H1 (cell line): ENCODE measurements around the gene ACSM3. TPM values are rescaled to one million over a fixed set of nuclear protein-coding genes. Genes with fewer than 3 reads are reported as not detected.

ENCODE experiments used
- CTCF ChIA-PET: fragments of 300-600 bp; sonication (Branson Sonifier 250); formaldehyde crosslinking; loops from one replicate; lab custom pipeline; 2021; ENCODE audit not compliant: partially characterized antibody; lab: Charles Lee
- POLR2A ChIA-PET: fragments of 300-600 bp; sonication (Branson Sonifier 250); formaldehyde crosslinking; loops from one replicate; lab custom pipeline; 2021; ENCODE audit warnings: inconsistent platforms; ENCODE audit not compliant: partially characterized antibody; lab: Charles Lee
- DNase-seq, 2 experiments: peaks; one replicate each; pipeline versions ENCODE4 v3.0.0 to v3.0.0-alpha.2; 2010 to 2022; ENCODE audit warnings: low spot score in 2 of 2, low read depth in 1 of 2, mixed read lengths in 1 of 2
- FAIRE-seq: peaks from 2 replicates; lab custom pipeline; 2011; peaks lifted over from hg19 to GRCh38; lab: Jason Lieb, UNC
- H2AFZ ChIP-seq: 2 replicates; pipeline ENCODE4 v1.8.1; 2012; ENCODE audit warnings: low read length, inconsistent platforms
- H2AK5ac ChIP-seq: 2 replicates; pipeline ENCODE4 v1.6.1; 2013; ENCODE audit warnings: low read depth, low read length
- H2BK120ac ChIP-seq: replicated peaks from 2 replicates; pipeline ENCODE3; 2013; ENCODE audit warnings: low read depth, low read length, inconsistent platforms
- H2BK12ac ChIP-seq: 2 replicates; pipeline ENCODE4 v1.6.1; 2013; ENCODE audit warnings: low read depth, low read length
- H2BK15ac ChIP-seq: 2 replicates; pipeline ENCODE4 v1.6.1; 2013; ENCODE audit warnings: low read length
- H2BK20ac ChIP-seq: 2 replicates; pipeline ENCODE4 v1.6.1; 2013; ENCODE audit warnings: low read length
- H2BK5ac ChIP-seq: 2 replicates; pipeline ENCODE4 v1.6.1; 2013; ENCODE audit warnings: low read depth, low read length
- H3K14ac ChIP-seq: 2 replicates; pipeline ENCODE4 v1.6.1; 2013; ENCODE audit warnings: inconsistent platforms; ENCODE audit not compliant: insufficient read length
- H3K18ac ChIP-seq: 2 replicates; pipeline ENCODE4 v1.6.1; 2013; ENCODE audit warnings: low read length; ENCODE audit errors: extremely low read depth
- H3K23ac ChIP-seq: 2 replicates; pipeline ENCODE4 v1.6.1; 2013; ENCODE audit warnings: inconsistent platforms; ENCODE audit not compliant: insufficient read length
- H3K23me2 ChIP-seq: 2 replicates; pipeline ENCODE4 v1.6.1; 2013; ENCODE audit warnings: low read depth, low read length
- H3K27ac ChIP-seq: 2 replicates; pipeline ENCODE4 v1.6.1; 2011; ENCODE audit warnings: low read depth, low read length, inconsistent platforms
- H3K27me3 ChIP-seq, 4 experiments: replicated peaks in 1 of 4; 1 replicate in 1 of 4; 2 replicates in 3 of 4; pipeline versions ENCODE4 v1.6.1 to v1.8.1; 2011 to 2013; ENCODE audit warnings: low read length in 3 of 4, mild to moderate bottlenecking in 3 of 4, inconsistent platforms in 2 of 4, mixed read lengths in 2 of 4, moderate library complexity in 1 of 4; ENCODE audit not compliant: control insufficient read depth in 3 of 4, insufficient read depth in 3 of 4; ENCODE audit errors: extremely low read depth in 1 of 4
- H3K36me3 ChIP-seq, 4 experiments: 2 replicates each; pipeline versions ENCODE4 v1.6.1 to v1.8.1; 2011 to 2013; ENCODE audit warnings: mild to moderate bottlenecking in 4 of 4, low read length in 3 of 4, moderate library complexity in 2 of 4, control low read depth in 1 of 4, inconsistent platforms in 1 of 4; ENCODE audit not compliant: insufficient read depth in 4 of 4, control insufficient read depth in 2 of 4
- H3K4ac ChIP-seq: replicated peaks from 2 replicates; pipeline ENCODE3; 2013; ENCODE audit warnings: low read length, low read depth, mixed read lengths, inconsistent platforms; ENCODE audit not compliant: insufficient read length
- H3K4me1 ChIP-seq, 4 experiments: replicated peaks in 1 of 4; 1 replicate in 1 of 4; 2 replicates in 3 of 4; pipeline versions ENCODE4 v1.6.1 to v1.8.1; 2011 to 2013; ENCODE audit warnings: low read length in 3 of 4, inconsistent platforms in 2 of 4, mixed read lengths in 1 of 4; ENCODE audit not compliant: insufficient read depth in 4 of 4, control insufficient read depth in 3 of 4
- H3K4me2 ChIP-seq, 2 experiments: 2 replicates each; pipeline versions ENCODE4 v1.6.1 to v1.8.1; 2011 to 2013; ENCODE audit warnings: low read depth in 2 of 2, low read length in 2 of 2, control low read depth in 1 of 2, inconsistent platforms in 1 of 2, mild to moderate bottlenecking in 1 of 2; ENCODE audit not compliant: insufficient read depth in 1 of 2
- H3K4me3 ChIP-seq, 4 experiments: fragments of 200-600, 300-600 bp in 1 of 4; sonication (generic), shearing (Covaris generic), sonication (Bioruptor Twin) in 1 of 4; 2 replicates each; pipeline versions ENCODE4 v1.5.1 to v1.8.1; 2011 to 2016; ENCODE audit warnings: low read length in 4 of 4, low read depth in 3 of 4, control low read depth in 2 of 4, inconsistent platforms in 2 of 4, mild to moderate bottlenecking in 2 of 4, mixed read lengths in 1 of 4, moderate library complexity in 1 of 4; ENCODE audit not compliant: insufficient read depth in 2 of 4; ENCODE audit errors: extremely low read depth in 1 of 4
- H3K56ac ChIP-seq: replicated peaks from 2 replicates; pipeline ENCODE3; 2013; ENCODE audit warnings: low read depth, mild to moderate bottlenecking, mixed read lengths, low read length, inconsistent platforms; ENCODE audit not compliant: insufficient read length
- H3K79me1 ChIP-seq: 2 replicates; pipeline ENCODE4 v1.6.1; 2013; ENCODE audit warnings: low read depth, low read length, control low read depth
- H3K79me2 ChIP-seq, 2 experiments: 2 replicates each; pipeline versions ENCODE4 v1.6.1 to v1.8.1; 2012 to 2013; ENCODE audit warnings: low read length in 2 of 2, mild to moderate bottlenecking in 2 of 2, inconsistent platforms in 1 of 2; ENCODE audit not compliant: insufficient read depth in 2 of 2, control insufficient read depth in 1 of 2
- H3K9ac ChIP-seq, 4 experiments: replicated peaks in 1 of 4; 1 replicate in 1 of 4; 2 replicates in 3 of 4; pipeline versions ENCODE4 v1.6.1 to v1.8.1; 2011 to 2013; ENCODE audit warnings: low read depth in 3 of 4, low read length in 3 of 4, control low read depth in 2 of 4, mild to moderate bottlenecking in 2 of 4, moderate library complexity in 2 of 4, inconsistent platforms in 1 of 4; ENCODE audit errors: extremely low read depth in 1 of 4
- H3K9me3 ChIP-seq, 2 experiments: 2 replicates each; pipeline versions ENCODE4 v1.6.1 to v1.8.1; 2012 to 2013; ENCODE audit warnings: mild to moderate bottlenecking in 2 of 2, moderate library complexity in 2 of 2, control low read depth in 1 of 2, inconsistent platforms in 1 of 2, low read depth in 1 of 2, low read length in 1 of 2, mixed read lengths in 1 of 2; ENCODE audit not compliant: insufficient read depth in 2 of 2
- H4K20me1 ChIP-seq, 2 experiments: replicated peaks in 1 of 2; 2 replicates each; pipeline versions ENCODE3 to v1.8.1; 2011 to 2013; ENCODE audit warnings: inconsistent platforms in 2 of 2, low read length in 2 of 2, mild to moderate bottlenecking in 1 of 2; ENCODE audit not compliant: insufficient read depth in 2 of 2, control insufficient read depth in 1 of 2
- H4K5ac ChIP-seq: 2 replicates; pipeline ENCODE4 v1.6.1; 2013; ENCODE audit warnings: low read length, low read depth, mixed read lengths, inconsistent platforms; ENCODE audit not compliant: insufficient read length
- H4K8ac ChIP-seq: 2 replicates; pipeline ENCODE4 v1.8.0; 2013; ENCODE audit warnings: mild to moderate bottlenecking, moderate library complexity, low read length, inconsistent platforms; ENCODE audit not compliant: insufficient read depth; ENCODE audit errors: extremely low read depth
- H4K91ac ChIP-seq: replicated peaks from 2 replicates; pipeline ENCODE3; 2013; ENCODE audit warnings: low read length, mixed read lengths, inconsistent platforms; ENCODE audit not compliant: insufficient read length
- ASH2L ChIP-seq: fragments of 200-600, 300-600 bp; sonication (generic); IDR thresholded peaks from one replicate; pipeline ENCODE4 v1.7.1; 2017; ENCODE audit warnings: low read length
- BACH1 ChIP-seq: IDR thresholded peaks from 2 replicates; pipeline ENCODE4 v1.6.1; 2012; ENCODE audit warnings: low read length, improper control_type of control experiment
- CBX8 ChIP-seq: fragments of 300-800, 300-1000 bp; sonication (generic); IDR thresholded peaks from 2 replicates; pipeline ENCODE4 v1.7.1; 2016; ENCODE audit warnings: low read depth, low read length, borderline replicate concordance
- EP300 ChIP-seq, 2 experiments: IDR thresholded peaks; 1 replicate in 1 of 2; 2 replicates in 1 of 2; pipeline ENCODE4 v1.6.1; 2011 to 2012; ENCODE audit warnings: low read depth in 2 of 2, low read length in 2 of 2, mild to moderate bottlenecking in 2 of 2, borderline replicate concordance in 1 of 2, inconsistent platforms in 1 of 2, moderate library complexity in 1 of 2
- FOSL1 ChIP-seq: IDR thresholded peaks from 2 replicates; pipeline ENCODE4 v1.6.1; 2011; ENCODE audit warnings: mild to moderate bottlenecking, low read depth, low read length, moderate library complexity; ENCODE audit not compliant: insufficient read depth
- HDAC6 ChIP-seq: IDR thresholded peaks from one replicate; pipeline ENCODE4 v1.7.1; 2012; ENCODE audit warnings: low read depth, mild to moderate bottlenecking, inconsistent platforms, low read length, moderate library complexity
- MAFK ChIP-seq: IDR thresholded peaks from 2 replicates; pipeline ENCODE4 v1.6.1; 2012; ENCODE audit warnings: low read depth, mild to moderate bottlenecking, improper control_type of control experiment, low read length
- POLR2A ChIP-seq, 2 experiments: IDR thresholded peaks; 1 replicate in 1 of 2; 2 replicates in 1 of 2; pipeline ENCODE4 v1.6.1; 2011; ENCODE audit warnings: low read depth in 2 of 2, low read length in 2 of 2, mild to moderate bottlenecking in 2 of 2; ENCODE audit errors: control extremely low read depth in 1 of 2
- POLR2AphosphoS5 ChIP-seq: IDR thresholded peaks from 2 replicates; pipeline ENCODE4 v1.6.1; 2011; ENCODE audit warnings: low read depth, low read length
- RFX5 ChIP-seq: IDR thresholded peaks from 2 replicates; pipeline ENCODE4 v1.6.1; 2011; ENCODE audit warnings: low read depth, low read length, improper control_type of control experiment, borderline replicate concordance
- SAP30 ChIP-seq: fragments of 300-600 bp; sonication (generic); IDR thresholded peaks from 2 replicates; pipeline ENCODE4 v1.7.1; 2012; ENCODE audit warnings: low read length, moderate library complexity, mild to moderate bottlenecking, inconsistent platforms; ENCODE audit not compliant: insufficient read depth, insufficient replicate concordance
- USF2 ChIP-seq: IDR thresholded peaks from 2 replicates; pipeline ENCODE4 v1.6.1; 2011; ENCODE audit warnings: low read length, improper control_type of control experiment
- YY1 ChIP-seq: IDR thresholded peaks from 2 replicates; pipeline ENCODE4 v1.6.1; 2011; ENCODE audit warnings: low read depth, mild to moderate bottlenecking, low read length
- ZNF274 ChIP-seq: IDR thresholded peaks from 2 replicates; pipeline ENCODE4 v1.7.0; 2012; ENCODE audit warnings: low read length, borderline replicate concordance; ENCODE audit errors: extremely low read depth
- WGBS, 2 experiments: shearing (Covaris generic) in 1 of 2; methylation state at CpG; one replicate each; pipeline versions ENCODE4 v1.1.6 to v1.1.7; 2013 to 2015; ENCODE audit warnings: low lambda C conversion rate in 2 of 2, mixed read lengths in 2 of 2, inconsistent platforms in 1 of 2, low coverage in 1 of 2, missing lambda C conversion rate in 1 of 2; ENCODE audit not compliant: insufficient replicate concordance in 2 of 2, insufficient coverage in 1 of 2, insufficient read length in 1 of 2; ENCODE audit errors: extremely low coverage in 1 of 2, missing lambda C conversion rate in 1 of 2; 5-methylcytosine and 5-hydroxymethylcytosine counted together
- polyA plus RNA-seq, 7 experiments: library from polyadenylated mRNA; depleted of rRNA in 3 of 7; stranded (reverse) in 5 of 7; unstranded in 2 of 7; fragments of >200 nt in 5 of 7; fragments of 200-250 nt in 2 of 7; gene quantifications; 1 replicate in 5 of 7; 2 replicates in 1 of 7; 4 replicates in 1 of 7; pipeline versions ENCODE4 v1.2.1 to v1.2.3, GENCODE V29; 2011 to 2013; ENCODE audit warnings: missing spikeins in 2 of 7, mixed read lengths in 2 of 7
- total RNA-seq: library from RNA; stranded (reverse); fragmentation: NEBNext Ultra II Directional; extraction: Animal tissue kit (Norgen Biotek cat#: 25700); gene quantifications from 2 replicates; pipeline ENCODE4 v1.2.1, GENCODE V29; 2021

The ACSM3 gene
- total and polyA plus RNA-seq, 2 of the 8 experiments (the other 6 are each of a cell fraction or from before 2014, with no cell fraction given): 5.7 to 6.2 TPM

GRCh38 chr16:20844054-20844453 lies 80.2 kb downstream of the ACSM3 start:
- Histone ChIP-seq H3K9me3 (no peaks in the 10 kb centered on the region), H2BK5ac (no peak overlapping the region), H4K8ac (no peak overlapping the region), H3K36me3 (peaks cover 2 to 10% (median 5%) of the 10 kb centered on the region in 4 experiments; a peak in 3 of 8 replicates), H2BK12ac (no peak overlapping the region), H3K14ac (no peak overlapping the region), H2BK15ac (no peak overlapping the region), H3K18ac (no peak overlapping the region), H3K4me2 (no peak overlapping the region), H3K9ac (no peak overlapping the region), H3K79me1 (no peaks in the 10 kb centered on the region), H3K23me2 (no peaks in the 10 kb centered on the region), H3K27ac (no peak overlapping the region), H3K23ac (no peak overlapping the region), H2BK20ac (no peak overlapping the region), H4K20me1 (no peaks in the 10 kb centered on the region), H3K4ac (no peak overlapping the region), H2AK5ac (no peak overlapping the region), H2BK120ac (no peak overlapping the region), H3K4me3 (no peak overlapping the region), H4K91ac (no peak overlapping the region), H4K5ac (no peak overlapping the region), H3K56ac (no peak overlapping the region), H2AFZ (no peak overlapping the region), H3K79me2 (no peaks in the 10 kb centered on the region), H3K27me3 (no peaks in the 10 kb centered on the region), H3K4me1 (no peaks in the 10 kb centered on the region)
- 76% methylated on average over 2 of the region's 2 CpGs; no CpG with 5 or more reads in 1 of the 2 experiments for WGBS, 2 experiments
- DNase-seq (no peak), FAIRE-seq (no peak)
- POLR2A ChIA-PET: interaction anchor here (1.3 kb wide), 1 partner anchor 11 kb away, joined by 3 read pairs; no protein-coding TSS in a partner anchor
- CTCF ChIA-PET: interaction anchor here (1.1 to 9.6 kb wide), 2 partner anchors 20 to 240 kb away, joined by 4 to 125 read pairs; no protein-coding TSS in a partner anchor
- no peak for TF ChIP-seq FOSL1
- TF ChIP-seq HDAC6: no peak
- TF ChIP-seq MAFK: no peak
- no peak for TF ChIP-seq POLR2AphosphoS5
- TF ChIP-seq CBX8: no peak
- TF ChIP-seq EP300 (IDR thresholded peaks at IDR 0.05; ENCODE audit: borderline replicate concordance in 1 of 2, low read depth in 2 of 2, low read length in 2 of 2): no peak
- TF ChIP-seq BACH1: no peak
- TF ChIP-seq USF2: no peak
- no peak for TF ChIP-seq ZNF274
- no peak for TF ChIP-seq POLR2A (IDR thresholded peaks at IDR 0.05; ENCODE audit: control extremely low read depth in 1 of 2, low read depth in 2 of 2, low read length in 2 of 2)
- no peak for TF ChIP-seq YY1
- no peak for TF ChIP-seq ASH2L
- TF ChIP-seq SAP30: no peak
- TF ChIP-seq RFX5: no peak
